ENCODE measurements around the gene TOMT. TPM values are rescaled to one million over a fixed set of nuclear protein-coding genes. Genes with fewer than 3 reads are reported as not detected.
"Not testable (repeated sequence)": the region's sequence is repeated elsewhere in the genome, so short reads cannot be mapped to it uniquely, and the experiment has no call there.

The TOMT gene
- total RNA-seq, 1 experiment from 2014 or later = not detected

- peaks cover 2% of the 10 kb centered on the region for H3K9me3 Mint-ChIP-seq (ENCODE audit: low read depth, unreplicated experiment)
- H3K4me3 Mint-ChIP-seq (ENCODE audit: low read depth, unreplicated experiment) = no peak overlapping the region
- H3K36me3 Mint-ChIP-seq (ENCODE audit: insufficient read depth, unreplicated experiment) = no peaks in the 10 kb centered on the region
- no peak overlapping the region for H3K27ac Mint-ChIP-seq (ENCODE audit: unreplicated experiment)
- intact Hi-C loops (cut with micrococcal nuclease; ENCODE audit: unreplicated experiment) = no loop called here
- no peak for TF ChIP-seq CTCF (IDR thresholded peaks at IDR 0.05; ENCODE audit: unreplicated experiment)
- H3K27me3 Mint-ChIP-seq (ENCODE audit: unreplicated experiment) = peaks cover 16% of the 10 kb centered on the region
- CTCF ChIA-PET = no interaction called here
- no TSS peak for BruUV-seq (replicated peaks)
- H3K4me1 Mint-ChIP-seq (ENCODE audit: low read depth, unreplicated experiment) = peaks cover 14% of the 10 kb centered on the region
- no peak for DNase-seq
Measured at GRCh38 chr11:72140661-72141060, 34.9 kb downstream of the TOMT start.

- CTCF ChIA-PET = interaction anchor here (0.6 to 0.7 kb wide), 2 partner anchors 15 to 118 kb away, joined by 3 read pairs; no protein-coding TSS in a partner anchor
- no TSS peak for BruUV-seq (replicated peaks)
- H3K4me1 Mint-ChIP-seq (ENCODE audit: low read depth, unreplicated experiment) = peaks cover 14% of the 10 kb centered on the region
- H3K27me3 Mint-ChIP-seq (ENCODE audit: unreplicated experiment) = peaks cover 16% of the 10 kb centered on the region
- intact Hi-C loops (cut with micrococcal nuclease; ENCODE audit: unreplicated experiment) = no loop called here
- H3K27ac Mint-ChIP-seq (ENCODE audit: unreplicated experiment) = no peak overlapping the region
- no peaks in the 10 kb centered on the region for H3K36me3 Mint-ChIP-seq (ENCODE audit: insufficient read depth, unreplicated experiment)
- no peak for DNase-seq
- TF ChIP-seq CTCF (IDR thresholded peaks at IDR 0.05; ENCODE audit: unreplicated experiment) = no peak
- no peak overlapping the region for H3K4me3 Mint-ChIP-seq (ENCODE audit: low read depth, unreplicated experiment)
- H3K9me3 Mint-ChIP-seq (ENCODE audit: low read depth, unreplicated experiment) = peaks cover 2% of the 10 kb centered on the region
Measured at GRCh38 chr11:72141066-72141465, 35.3 kb downstream of the TOMT start.

GRCh38 chr11:72142086-72142485 is 36.4 kb downstream of the TOMT start:
- CTCF ChIA-PET = interaction anchor here (1.1 kb wide), 1 partner anchor 39 kb away, joined by 3 read pairs; no protein-coding TSS in a partner anchor
- DNase-seq; H3K4me3 Mint-ChIP-seq (ENCODE audit: low read depth, unreplicated experiment); H3K9me3 Mint-ChIP-seq (ENCODE audit: low read depth, unreplicated experiment); BruUV-seq (replicated peaks); H3K36me3 Mint-ChIP-seq (ENCODE audit: insufficient read depth, unreplicated experiment); H3K27ac Mint-ChIP-seq (ENCODE audit: unreplicated experiment); intact Hi-C loops (cut with micrococcal nuclease; ENCODE audit: unreplicated experiment): not testable (repeated sequence)
- Mint-ChIP-seq H3K27me3 (ENCODE audit: unreplicated experiment) (peaks cover 16% of the 10 kb centered on the region), H3K4me1 (ENCODE audit: low read depth, unreplicated experiment) (peaks cover 14% of the 10 kb centered on the region)

- H3K4me3 Mint-ChIP-seq (ENCODE audit: low read depth, unreplicated experiment); intact Hi-C loops (cut with micrococcal nuclease; ENCODE audit: unreplicated experiment): not testable (repeated sequence)
Measured at GRCh38 chr11:72142543-72142942, 36.8 kb downstream of the TOMT start.

GRCh38 chr11:72144807-72145565 is 39.3 kb downstream of the TOMT start:
- no TSS peak for BruUV-seq (replicated peaks)
- no peaks in the 10 kb centered on the region for H3K36me3 Mint-ChIP-seq (ENCODE audit: insufficient read depth, unreplicated experiment)
- H3K4me3 Mint-ChIP-seq (ENCODE audit: low read depth, unreplicated experiment) = no peak overlapping the region
- no peak for TF ChIP-seq CTCF (IDR thresholded peaks at IDR 0.05; ENCODE audit: unreplicated experiment)
- intact Hi-C loops (cut with micrococcal nuclease; ENCODE audit: unreplicated experiment) = no loop called here
- peaks cover 16% of the 10 kb centered on the region for H3K27me3 Mint-ChIP-seq (ENCODE audit: unreplicated experiment)
- H3K27ac Mint-ChIP-seq (ENCODE audit: unreplicated experiment) = no peak overlapping the region
- no peaks in the 10 kb centered on the region for H3K9me3 Mint-ChIP-seq (ENCODE audit: low read depth, unreplicated experiment)
- peaks cover 14% of the 10 kb centered on the region for H3K4me1 Mint-ChIP-seq (ENCODE audit: low read depth, unreplicated experiment)
- DNase-seq = peak; percentile 51
- CTCF ChIA-PET = interaction anchor here (0.7 to 2.8 kb wide), 7 partner anchors 9 to 286 kb away, joined by 3 to 30 read pairs (median 4); no protein-coding TSS in a partner anchor

More at GRCh38 chr11:72142543-72142942, 36.8 kb downstream of the TOMT start:
- H3K4me1 Mint-ChIP-seq (ENCODE audit: low read depth, unreplicated experiment) = peaks cover 14% of the 10 kb centered on the region
- not testable (repeated sequence) for DNase-seq; H3K36me3 Mint-ChIP-seq (ENCODE audit: insufficient read depth, unreplicated experiment); BruUV-seq (replicated peaks); H3K27ac Mint-ChIP-seq (ENCODE audit: unreplicated experiment); H3K9me3 Mint-ChIP-seq (ENCODE audit: low read depth, unreplicated experiment)
- CTCF ChIA-PET = interaction anchor here (1.1 kb wide), 1 partner anchor 38 kb away, joined by 3 read pairs; no protein-coding TSS in a partner anchor
- H3K27me3 Mint-ChIP-seq (ENCODE audit: unreplicated experiment) = peaks cover 16% of the 10 kb centered on the region
